Rectal smooth muscle tissue (tissue), 1 donor: ENCODE measurements around the gene FOXK2.

Source experiments
- H3K27ac ChIP-seq: one replicate; pipeline ENCODE4 v1.7.0; 2013; ENCODE audit warnings: low read depth, low read length, inconsistent platforms
- H3K27me3 ChIP-seq: one replicate; pipeline ENCODE4 v1.7.0; 2013; ENCODE audit warnings: low read length; ENCODE audit not compliant: control insufficient read depth, insufficient read depth
- H3K36me3 ChIP-seq: one replicate; pipeline ENCODE4 v1.7.0; 2013; ENCODE audit warnings: low read length; ENCODE audit not compliant: control insufficient read depth, insufficient read depth
- H3K4me1 ChIP-seq: one replicate; pipeline ENCODE4 v1.7.0; 2013; ENCODE audit warnings: low read length; ENCODE audit not compliant: control insufficient read depth, insufficient read depth
- H3K4me3 ChIP-seq: one replicate; pipeline ENCODE4 v1.7.0; 2013; ENCODE audit warnings: low read length
- H3K9ac ChIP-seq: one replicate; pipeline ENCODE4 v1.7.0; 2013; ENCODE audit warnings: low read length

Gene FOXK2

DNA sequence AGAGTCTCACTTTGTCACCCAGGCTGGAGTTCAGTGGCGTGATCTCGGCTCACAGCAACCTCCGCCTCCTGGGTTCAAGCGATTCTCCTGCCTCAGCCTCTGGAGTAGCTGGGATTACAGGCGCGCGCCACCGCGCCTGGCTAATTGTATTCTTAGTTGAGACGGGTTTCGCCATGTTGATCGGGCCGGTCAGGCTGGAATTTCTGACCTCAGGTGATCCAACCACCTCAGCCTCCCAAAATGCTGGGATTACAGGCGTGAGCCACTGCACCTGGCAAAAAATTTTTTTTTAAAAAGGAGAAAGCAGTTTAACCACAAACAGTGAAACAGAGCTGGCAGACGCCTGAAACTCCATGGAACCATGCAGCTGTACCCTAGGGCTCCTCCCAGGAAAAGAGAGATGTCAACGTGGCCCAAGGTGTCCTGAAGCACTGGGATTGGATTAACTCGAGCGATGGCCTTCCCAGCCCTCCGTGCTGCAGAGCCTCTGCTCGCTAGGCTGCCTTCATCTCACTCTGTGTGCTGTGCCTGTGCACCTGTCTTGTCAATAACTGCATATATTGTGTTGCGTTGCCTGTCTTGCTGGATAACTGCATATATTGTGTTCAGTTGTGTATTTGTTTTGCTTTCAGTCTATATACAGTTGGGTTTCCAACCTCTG lies 29.6 kb upstream of the FOXK2 start:
- H3K27ac ChIP-seq, result no peak overlapping the region
- H3K4me3 ChIP-seq, result no peak overlapping the region
- peaks cover 4% of the 10 kb centered on the region for H3K4me1 ChIP-seq
- H3K9ac ChIP-seq, result no peak overlapping the region
- peaks cover 13% of the 10 kb centered on the region for H3K36me3 ChIP-seq
- H3K27me3 ChIP-seq, result no peaks in the 10 kb centered on the region

- no peak overlapping the region for H3K9ac ChIP-seq
- H3K4me3 ChIP-seq, result no peak overlapping the region
- H3K36me3 ChIP-seq, result peaks cover 10% of the 10 kb centered on the region
- H3K27me3 ChIP-seq, result no peaks in the 10 kb centered on the region
- H3K27ac ChIP-seq, result no peak overlapping the region
- peaks cover 4% of the 10 kb centered on the region for H3K4me1 ChIP-seq
Measured at GRCh38 chr17:82490512-82491195, 28.9 kb upstream of the FOXK2 start.

DNA sequence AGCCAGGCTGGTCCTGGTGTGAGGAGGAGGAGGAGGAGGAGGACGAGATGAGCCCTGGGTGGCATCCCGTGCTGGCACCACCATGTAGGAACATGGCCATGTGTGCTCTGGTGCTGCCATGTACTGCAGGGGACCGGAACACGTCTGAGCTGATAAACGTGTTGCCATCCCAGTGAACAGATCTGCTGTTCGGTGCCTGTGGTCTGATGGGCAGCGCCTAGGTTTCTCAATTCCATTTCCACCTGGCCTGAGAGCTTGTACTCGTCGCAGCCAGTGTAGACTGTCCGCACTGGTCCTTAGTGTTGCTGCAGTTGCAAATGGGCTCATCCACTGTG lies 28.4 kb upstream of the FOXK2 start:
- H3K4me1 ChIP-seq, result peaks cover 4% of the 10 kb centered on the region
- H3K27me3 ChIP-seq, result no peaks in the 10 kb centered on the region
- H3K9ac ChIP-seq, result no peak overlapping the region
- H3K27ac ChIP-seq, result no peak overlapping the region
- H3K36me3 ChIP-seq, result peaks cover 5% of the 10 kb centered on the region
- no peak overlapping the region for H3K4me3 ChIP-seq

GRCh38 chr17:82491533-82491932 lies 28.0 kb upstream of the FOXK2 start:
- Histone ChIP-seq H3K4me3 (no peak overlapping the region), H3K9ac (no peak overlapping the region), H3K36me3 (peaks cover 5% of the 10 kb centered on the region), H3K27me3 (no peaks in the 10 kb centered on the region), H3K27ac (no peak overlapping the region), H3K4me1 (peaks cover 6% of the 10 kb centered on the region)

DNA sequence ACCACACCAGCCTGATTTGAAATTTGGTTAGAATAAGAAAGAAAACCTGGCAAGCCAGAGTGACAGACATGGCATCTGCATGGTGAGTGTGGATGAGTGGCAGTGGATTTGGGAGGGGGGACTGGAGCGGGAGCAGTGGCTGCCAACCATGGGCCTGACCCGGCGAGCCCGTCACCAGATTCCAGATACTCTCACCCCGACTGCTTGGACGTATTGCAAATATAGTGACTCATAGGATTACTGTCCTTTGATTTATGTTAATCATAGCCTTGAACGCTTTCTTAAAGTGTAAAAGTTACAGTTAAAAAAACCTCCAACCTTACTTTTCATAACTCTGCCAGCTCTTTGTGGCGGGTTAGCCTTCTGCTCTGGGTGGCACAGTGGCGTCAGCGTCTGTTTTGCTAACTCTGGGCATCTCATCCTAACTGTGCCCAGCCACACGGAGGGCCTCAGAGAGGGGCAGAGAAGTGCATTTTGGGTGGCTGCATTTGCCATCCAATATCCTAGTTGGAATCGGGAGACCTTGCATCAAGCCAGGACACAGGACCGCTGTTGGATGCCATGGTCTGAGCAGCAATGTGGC lies 26.8 kb upstream of the FOXK2 start:
- no peak overlapping the region for H3K9ac ChIP-seq
- no peaks in the 10 kb centered on the region for H3K36me3 ChIP-seq
- H3K4me3 ChIP-seq, result no peak overlapping the region
- H3K27ac ChIP-seq, result no peak overlapping the region
- peaks cover 9% of the 10 kb centered on the region for H3K4me1 ChIP-seq
- H3K27me3 ChIP-seq, result no peaks in the 10 kb centered on the region

DNA sequence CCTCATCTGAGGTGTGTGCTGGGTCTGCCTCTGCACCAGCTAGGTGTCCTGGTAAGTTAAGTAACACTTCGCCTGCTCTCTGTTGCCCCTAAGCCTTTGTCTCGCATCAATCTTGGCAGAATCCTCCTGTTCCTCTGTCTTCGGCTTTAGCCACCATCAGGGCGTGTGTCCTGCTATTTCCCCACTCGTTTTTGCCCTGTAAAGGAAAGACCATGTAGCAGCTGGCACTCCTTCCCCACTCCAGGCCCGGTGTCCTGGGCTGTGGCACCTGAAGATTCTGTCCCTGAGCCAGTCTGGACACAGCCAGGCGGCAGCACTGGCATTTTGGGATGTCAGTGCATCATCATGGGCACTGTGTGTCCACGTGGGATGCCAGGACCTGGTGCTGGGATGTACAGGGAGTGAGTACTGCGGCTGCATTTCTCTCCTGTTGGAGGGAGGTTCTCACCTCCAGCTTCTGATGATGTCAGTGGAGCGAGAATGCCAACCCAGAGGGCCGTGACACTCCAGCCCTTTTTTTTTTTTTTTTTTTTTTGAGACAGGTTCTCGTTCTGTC lies 26.2 kb upstream of the FOXK2 start:
- Histone ChIP-seq H3K4me3 (no peak overlapping the region), H3K27ac (no peak overlapping the region), H3K9ac (no peak overlapping the region), H3K27me3 (no peaks in the 10 kb centered on the region), H3K4me1 (peaks cover 9% of the 10 kb centered on the region), H3K36me3 (no peaks in the 10 kb centered on the region)

DNA sequence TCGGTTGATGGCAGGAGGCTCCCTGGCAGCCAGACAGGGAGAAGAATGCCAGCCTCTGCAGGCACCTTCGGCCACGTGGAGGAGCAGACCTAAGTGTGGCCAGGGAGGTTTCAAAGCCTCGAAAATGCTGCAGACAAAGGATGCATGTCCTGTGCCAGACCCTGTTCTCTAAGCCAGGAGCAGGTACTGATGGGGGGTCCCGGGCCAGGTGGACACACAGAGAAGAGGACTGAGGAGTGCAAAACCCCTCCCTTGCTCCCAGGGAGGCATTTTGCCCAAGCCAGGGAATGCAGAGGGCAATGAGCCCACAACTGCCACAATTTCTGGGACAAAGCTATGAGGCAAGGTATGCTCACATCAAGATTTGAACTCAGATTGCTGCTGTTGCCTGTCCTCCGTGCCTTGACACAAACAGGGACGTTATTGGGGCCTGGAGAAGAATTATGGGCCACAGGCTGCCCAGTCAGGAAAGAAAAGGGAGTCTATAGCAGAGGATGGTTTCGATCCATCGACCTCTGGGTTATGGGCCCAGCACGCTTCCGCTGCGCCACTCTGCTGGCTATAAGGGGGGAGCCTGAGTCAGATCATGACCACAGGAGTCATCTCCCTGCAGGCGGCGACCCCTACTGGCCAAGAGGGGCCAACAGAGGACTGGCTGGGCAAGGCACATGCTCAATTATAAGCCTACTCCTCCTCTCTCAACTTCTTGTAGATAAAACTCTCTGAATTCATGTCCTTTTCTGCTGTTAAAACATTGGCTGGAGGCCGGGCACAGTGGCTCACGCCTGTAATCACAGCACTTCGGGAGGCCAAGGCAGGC lies 25.1 kb upstream of the FOXK2 start:
- Histone ChIP-seq H3K27me3 (no peaks in the 10 kb centered on the region), H3K4me1 (peaks cover 9% of the 10 kb centered on the region), H3K27ac (peak overlapping the region; percentile 46), H3K4me3 (no peak overlapping the region), H3K36me3 (no peaks in the 10 kb centered on the region), H3K9ac (no peak overlapping the region)

DNA sequence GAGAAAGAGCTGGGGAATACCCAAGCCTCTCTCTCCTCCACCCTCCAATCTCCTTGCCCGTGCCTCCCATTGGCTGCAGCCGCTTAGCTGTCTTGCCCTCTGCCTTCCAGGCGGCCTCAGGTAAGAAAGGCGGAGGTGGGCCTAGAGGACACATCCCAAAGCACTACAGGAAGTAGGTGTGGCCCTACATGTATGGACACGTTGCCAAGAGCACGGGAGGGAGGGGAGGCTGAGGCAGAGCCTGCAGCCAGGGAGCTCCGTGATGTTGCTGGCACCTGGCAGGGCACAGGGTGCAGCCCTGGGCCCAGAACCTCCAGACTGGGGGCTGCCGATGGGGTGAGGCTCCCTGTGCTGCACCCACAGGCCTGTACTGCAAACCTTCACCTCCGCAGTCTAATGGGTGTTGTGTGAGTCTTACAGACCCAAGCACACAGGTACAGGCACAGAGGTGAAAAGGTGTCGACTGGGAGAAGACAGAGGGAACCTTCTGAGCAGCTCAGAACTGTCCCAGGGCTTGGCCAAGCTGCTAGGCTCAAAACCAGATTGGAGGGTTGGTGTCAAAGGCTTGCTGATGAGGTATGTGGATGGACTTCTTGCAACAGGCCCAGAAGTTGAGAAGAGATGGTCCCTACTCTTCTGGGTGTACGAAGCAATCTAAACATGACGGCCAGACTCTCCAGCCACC lies 23.5 kb upstream of the FOXK2 start:
- Histone ChIP-seq H3K9ac (no peak overlapping the region), H3K27ac (no peak overlapping the region), H3K27me3 (no peaks in the 10 kb centered on the region), H3K36me3 (no peaks in the 10 kb centered on the region), H3K4me1 (peaks cover 9% of the 10 kb centered on the region), H3K4me3 (peak overlapping the region; percentile 78)

- Histone ChIP-seq H3K36me3 (no peaks in the 10 kb centered on the region), H3K9ac (peak overlapping the region; percentile 73), H3K27me3 (no peaks in the 10 kb centered on the region), H3K27ac (peak overlapping the region; percentile 85), H3K4me3 (peak overlapping the region; percentile 78), H3K4me1 (peaks cover 9% of the 10 kb centered on the region)
Measured at GRCh38 chr17:82496529-82497434, 22.8 kb upstream of the FOXK2 start.

DNA sequence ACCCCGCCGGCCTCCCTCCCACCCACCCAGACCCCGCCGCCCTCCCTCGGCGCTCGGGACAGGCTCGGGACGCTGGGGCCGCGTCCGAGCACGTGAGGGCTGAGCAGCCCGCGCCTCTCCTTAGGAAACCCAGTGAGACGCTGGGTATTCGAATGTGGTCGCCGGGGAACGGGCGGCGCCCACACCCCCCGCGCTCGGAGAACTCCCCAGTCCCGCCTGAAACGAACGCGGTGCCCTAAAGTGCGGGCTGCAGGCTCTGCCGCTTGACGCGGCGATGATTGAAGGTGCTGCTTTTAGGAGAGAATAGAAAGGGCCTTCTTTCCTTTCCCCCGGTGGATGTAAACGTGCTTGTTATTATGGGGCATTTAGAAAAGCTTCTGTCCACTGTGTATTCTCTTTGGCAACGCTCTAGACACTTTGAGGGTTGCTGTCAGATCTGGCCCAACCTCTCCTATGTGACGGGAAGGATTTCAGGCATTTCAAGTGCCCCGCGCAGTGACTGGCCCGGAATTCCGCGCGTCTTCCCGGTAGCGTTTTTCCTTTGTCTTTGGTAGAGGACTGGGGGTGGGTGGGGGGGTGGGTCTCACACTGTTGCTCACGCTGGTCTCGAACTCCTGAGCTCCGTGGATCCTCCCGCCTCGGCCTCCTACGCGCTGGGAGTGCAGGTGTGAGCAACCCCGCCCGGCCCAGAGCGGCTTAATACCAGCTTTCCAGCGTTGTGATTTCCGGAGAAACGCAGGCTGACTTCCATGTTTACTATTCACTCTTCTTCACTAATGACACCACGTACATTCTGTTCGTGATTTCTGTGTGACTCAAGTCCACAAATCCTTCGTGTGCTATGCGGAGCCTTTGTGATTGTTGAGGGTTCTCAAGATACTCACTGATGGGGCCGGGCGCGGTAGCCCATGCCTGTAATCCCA lies 21.8 kb upstream of the FOXK2 start:
- H3K9ac ChIP-seq, result peak overlapping the region; percentile 57
- peak overlapping the region; percentile 88 for H3K27ac ChIP-seq
- peaks cover 9% of the 10 kb centered on the region for H3K4me1 ChIP-seq
- no peaks in the 10 kb centered on the region for H3K27me3 ChIP-seq
- H3K4me3 ChIP-seq, result peak overlapping the region; percentile 68
- no peaks in the 10 kb centered on the region for H3K36me3 ChIP-seq
